ENCODE results near the gene CX3CR1. TPM values are rescaled to one million over a fixed set of nuclear protein-coding genes. Genes with fewer than 3 reads are reported as not detected.

Gene CX3CR1
- total RNA-seq, 2 donors from 2014 or later, result 2.7 to 3.4 TPM

DNA sequence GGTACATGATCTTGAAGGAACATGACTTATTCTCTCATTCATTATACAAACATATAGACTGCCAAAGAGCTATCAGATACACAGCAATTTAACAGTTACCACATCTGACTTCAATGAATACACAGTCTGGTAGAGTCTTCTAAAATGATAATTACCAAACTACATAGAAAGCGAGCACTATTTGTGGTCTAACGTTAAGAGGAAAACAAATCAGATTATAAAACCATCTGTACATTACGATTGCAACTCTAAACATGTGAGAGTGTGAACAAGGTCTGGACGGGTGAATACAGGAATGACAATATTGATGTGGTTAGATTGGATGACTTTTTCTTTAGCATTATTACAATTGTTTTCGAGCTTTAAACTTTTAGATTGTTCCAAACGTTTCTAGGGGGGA is 16.3 kb downstream of the CX3CR1 start:
- intact Hi-C loops (cut with DNase I), result no loop called here
- H3K36me3 ChIP-seq, result no peaks in the 10 kb centered on the region
- no peak overlapping the region for H3K4me3 ChIP-seq
- no peak for DNase-seq (ENCODE audit: low spot score)
- no peaks in the 10 kb centered on the region for H3K9me3 ChIP-seq
- TF ChIP-seq POLR2AphosphoS5 (IDR thresholded peaks at IDR 0.05) (no peak), POLR2A (IDR thresholded peaks at IDR 0.05) (no peak), CTCF (IDR thresholded peaks at IDR 0.05) (no peak)
- no peaks in the 10 kb centered on the region for H3K27me3 ChIP-seq (replicated peaks; ENCODE audit: insufficient read depth)
- 65% methylated on average over 6 of the region's 6 CpGs for WGBS
- no peak overlapping the region for H3K27ac ChIP-seq
- no peaks in the 10 kb centered on the region for H3K4me1 ChIP-seq (replicated peaks)

- H3K27ac ChIP-seq, result no peak overlapping the region
- WGBS, result 65% methylated on average over 8 of the region's 8 CpGs
- no peaks in the 10 kb centered on the region for H3K4me1 ChIP-seq (replicated peaks)
- TF ChIP-seq POLR2AphosphoS5 (IDR thresholded peaks at IDR 0.05) (no peak), CTCF (IDR thresholded peaks at IDR 0.05) (no peak), POLR2A (IDR thresholded peaks at IDR 0.05) (no peak)
- H3K9me3 ChIP-seq, result no peaks in the 10 kb centered on the region
- no peak overlapping the region for H3K4me3 ChIP-seq
- H3K36me3 ChIP-seq, result no peaks in the 10 kb centered on the region
- intact Hi-C loops (cut with DNase I), result no loop called here
- DNase-seq (ENCODE audit: low spot score), result no peak
- no peaks in the 10 kb centered on the region for H3K27me3 ChIP-seq (replicated peaks; ENCODE audit: insufficient read depth)
These were observed 17.0 kb downstream of the CX3CR1 start for GRCh38 chr3:39262846-39263245.

DNA sequence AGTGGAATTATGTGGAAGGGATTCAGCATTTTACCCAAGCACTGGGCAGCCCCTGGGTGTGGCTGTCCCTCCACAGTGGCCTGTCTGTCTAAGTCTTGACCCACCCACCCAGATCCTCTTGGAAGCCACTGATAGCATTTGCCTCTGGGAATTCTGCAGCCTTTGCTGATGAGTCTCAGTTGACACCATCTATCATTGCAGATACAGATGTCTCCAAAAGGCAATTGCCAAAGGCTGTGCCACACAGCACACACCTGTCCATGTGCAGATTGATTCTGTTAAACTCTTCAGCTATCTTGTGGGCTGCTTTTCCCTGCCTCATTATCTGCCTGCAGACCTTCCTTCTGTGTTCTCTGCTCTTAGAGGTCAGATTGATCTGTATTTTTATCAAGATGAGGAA is 18.1 kb downstream of the CX3CR1 start:
- Histone ChIP-seq H3K27me3 (replicated peaks; ENCODE audit: insufficient read depth) (no peaks in the 10 kb centered on the region), H3K4me3 (no peak overlapping the region), H3K36me3 (no peaks in the 10 kb centered on the region), H3K4me1 (replicated peaks) (no peaks in the 10 kb centered on the region), H3K9me3 (no peaks in the 10 kb centered on the region), H3K27ac (no peak overlapping the region)
- intact Hi-C loops (cut with DNase I), result no loop called here
- no peak for DNase-seq (ENCODE audit: low spot score)
- no peak for TF ChIP-seq POLR2A (IDR thresholded peaks at IDR 0.05)
- no peak for TF ChIP-seq POLR2AphosphoS5 (IDR thresholded peaks at IDR 0.05)
- no peak for TF ChIP-seq CTCF (IDR thresholded peaks at IDR 0.05)

DNA sequence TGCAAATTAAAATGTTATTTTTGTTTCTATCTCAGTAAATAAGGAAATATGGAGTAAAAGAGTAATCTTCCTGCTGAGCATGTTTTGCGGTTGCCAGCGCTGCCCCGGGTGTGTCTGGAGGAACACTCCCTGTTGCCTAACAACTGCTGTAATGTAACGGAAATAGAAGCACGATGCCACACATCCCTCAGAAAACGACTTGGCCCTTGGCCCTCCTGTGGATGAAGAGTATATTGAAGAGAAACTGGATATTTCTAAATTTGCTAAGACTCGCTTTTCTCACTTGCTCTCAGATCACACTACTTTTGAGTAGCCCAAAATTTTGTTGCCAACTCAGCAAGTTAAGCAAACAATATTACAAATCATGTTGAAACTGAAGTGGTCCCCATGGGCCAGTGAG is 18.9 kb downstream of the CX3CR1 start:
- H3K9me3 ChIP-seq, result no peaks in the 10 kb centered on the region
- WGBS, result 11% methylated on average over 7 of the region's 7 CpGs
- H3K27ac ChIP-seq, result no peak overlapping the region
- H3K4me3 ChIP-seq, result no peak overlapping the region
- H3K36me3 ChIP-seq, result no peaks in the 10 kb centered on the region
- H3K27me3 ChIP-seq (replicated peaks; ENCODE audit: insufficient read depth), result no peaks in the 10 kb centered on the region
- no peaks in the 10 kb centered on the region for H3K4me1 ChIP-seq (replicated peaks)
- DNase-seq (ENCODE audit: low spot score), result peak; percentile 37
- TF ChIP-seq POLR2AphosphoS5 (IDR thresholded peaks at IDR 0.05), result peak; percentile 38
- TF ChIP-seq POLR2A (IDR thresholded peaks at IDR 0.05), result no peak
- peak in 1 of 4 experiments; percentile 49 for TF ChIP-seq CTCF (IDR thresholded peaks at IDR 0.05)
- intact Hi-C loops (cut with DNase I), result no loop called here

DNA sequence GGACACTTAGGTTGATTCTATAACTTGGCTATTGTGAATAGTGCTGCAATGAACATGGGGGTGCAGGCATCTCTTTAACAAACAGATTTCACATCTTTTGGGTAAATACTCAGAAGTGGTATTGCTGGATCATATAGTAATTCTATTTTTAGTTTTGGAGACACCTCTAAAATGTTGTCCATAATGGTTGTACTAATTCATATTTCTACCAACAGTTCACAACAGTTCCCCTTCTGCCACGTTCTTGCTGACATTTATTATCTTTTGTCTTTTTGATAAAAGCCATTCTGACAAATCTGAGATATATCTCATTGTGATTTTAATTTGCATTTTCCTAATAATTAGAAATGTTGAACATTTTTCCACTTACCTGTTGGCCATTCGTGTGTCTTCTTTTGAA is 19.5 kb downstream of the CX3CR1 start:
- intact Hi-C loops (cut with DNase I), result no loop called here
- DNase-seq (ENCODE audit: low spot score), result no peak
- Histone ChIP-seq H3K4me1 (replicated peaks) (no peaks in the 10 kb centered on the region), H3K4me3 (no peak overlapping the region), H3K9me3 (no peaks in the 10 kb centered on the region), H3K36me3 (no peaks in the 10 kb centered on the region), H3K27ac (no peak overlapping the region), H3K27me3 (replicated peaks; ENCODE audit: insufficient read depth) (no peaks in the 10 kb centered on the region)
- TF ChIP-seq POLR2A (IDR thresholded peaks at IDR 0.05) (no peak), CTCF (IDR thresholded peaks at IDR 0.05) (no peak), POLR2AphosphoS5 (IDR thresholded peaks at IDR 0.05) (no peak)
- WGBS, result 67% methylated on average over 2 of the region's 2 CpGs

Measured in prostate gland (tissue), 2 donors.